ENCODE data around the gene HOXC5.

DNA sequence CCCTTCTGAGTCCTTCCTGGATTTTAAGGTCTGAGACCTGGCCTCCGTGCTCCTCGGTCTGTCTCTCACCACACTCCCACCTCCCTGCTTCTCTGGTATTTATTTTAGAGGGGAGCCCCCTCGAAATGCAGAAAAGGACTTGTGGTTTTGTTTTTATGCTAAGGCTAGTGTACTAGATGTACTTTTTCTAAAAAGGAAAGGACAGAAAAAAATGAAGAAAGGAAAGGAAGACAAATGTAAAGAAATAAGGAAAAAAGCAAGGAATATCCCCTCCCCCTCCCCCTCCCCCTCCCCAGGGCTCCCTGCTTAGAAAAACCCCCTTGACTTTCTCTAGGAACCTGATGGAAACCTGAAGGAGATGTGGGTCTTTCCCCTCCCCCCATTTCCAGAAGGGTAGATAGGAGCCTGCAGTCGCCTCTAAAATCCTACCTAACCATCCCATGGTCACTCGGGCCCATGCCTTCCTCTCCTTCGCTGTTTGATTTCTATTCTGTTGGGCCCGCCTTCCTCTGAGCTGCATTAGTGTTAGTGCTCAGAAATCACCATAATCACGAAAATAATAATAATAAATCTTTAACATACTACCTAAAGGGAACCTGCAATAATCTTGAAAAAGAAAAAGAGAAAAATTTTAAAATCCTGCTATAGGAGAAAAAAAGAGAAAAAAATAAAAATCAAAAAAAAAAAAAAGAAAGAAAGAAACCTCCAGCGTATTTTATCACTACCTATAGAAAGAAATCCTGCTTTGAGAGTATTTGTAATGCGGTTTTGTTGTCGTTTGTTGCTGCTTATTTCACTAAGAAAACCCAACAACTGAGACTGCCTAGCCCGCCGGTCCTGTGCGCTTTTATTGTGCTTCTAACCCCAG lies 21.0 kb upstream of the HOXC5 start:
- TF ChIP-seq, protein P1, sequence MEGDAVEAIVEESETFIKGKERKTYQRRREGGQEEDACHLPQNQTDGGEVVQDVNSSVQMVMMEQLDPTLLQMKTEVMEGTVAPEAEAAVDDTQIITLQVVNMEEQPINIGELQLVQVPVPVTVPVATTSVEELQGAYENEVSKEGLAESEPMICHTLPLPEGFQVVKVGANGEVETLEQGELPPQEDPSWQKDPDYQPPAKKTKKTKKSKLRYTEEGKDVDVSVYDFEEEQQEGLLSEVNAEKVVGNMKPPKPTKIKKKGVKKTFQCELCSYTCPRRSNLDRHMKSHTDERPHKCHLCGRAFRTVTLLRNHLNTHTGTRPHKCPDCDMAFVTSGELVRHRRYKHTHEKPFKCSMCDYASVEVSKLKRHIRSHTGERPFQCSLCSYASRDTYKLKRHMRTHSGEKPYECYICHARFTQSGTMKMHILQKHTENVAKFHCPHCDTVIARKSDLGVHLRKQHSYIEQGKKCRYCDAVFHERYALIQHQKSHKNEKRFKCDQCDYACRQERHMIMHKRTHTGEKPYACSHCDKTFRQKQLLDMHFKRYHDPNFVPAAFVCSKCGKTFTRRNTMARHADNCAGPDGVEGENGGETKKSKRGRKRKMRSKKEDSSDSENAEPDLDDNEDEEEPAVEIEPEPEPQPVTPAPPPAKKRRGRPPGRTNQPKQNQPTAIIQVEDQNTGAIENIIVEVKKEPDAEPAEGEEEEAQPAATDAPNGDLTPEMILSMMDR (IDR thresholded peaks at IDR 0.05), result no peak
- TF ChIP-seq POLR2A (IDR thresholded peaks at IDR 0.05) (no peak), EP300 (IDR thresholded peaks at IDR 0.05) (no peak)
